Measurements from ENCODE around the gene DNM2.
"Not testable (repeated sequence)": the region's sequence is repeated elsewhere in the genome, so short reads cannot be mapped to it uniquely, and the experiment has no call there.

The DNM2 gene

GRCh38 chr19:10870501-10870954 lies 152.6 kb downstream of the DNM2 start:
- DNase-seq = no peak

GRCh38 chr19:10870955-10871603 lies 153.2 kb downstream of the DNM2 start, which contains the start of gene CARM1:
CARM1 (plus strand) TSS chr19:10871553; CDS start chr19:10871703, 150 bp downstream.
- peak; percentile 99 to 100 for DNase-seq

- peak in 1 of 2 experiments; percentile 46 for DNase-seq
Observed at GRCh38 chr19:10871711-10872545, 154.0 kb downstream of the DNM2 start.

- DNase-seq = no peak
Observed at GRCh38 chr19:10872546-10873107, 154.7 kb downstream of the DNM2 start.

GRCh38 chr19:10874024-10874423 lies 156.1 kb downstream of the DNM2 start:
- no peak for DNase-seq

- DNase-seq = no peak
Observed at GRCh38 chr19:10876459-10877240, 158.8 kb downstream of the DNM2 start.

GRCh38 chr19:10877608-10878007 lies 159.7 kb downstream of the DNM2 start:
- DNase-seq = not testable (repeated sequence)

- no peak for DNase-seq
Observed at GRCh38 chr19:10878253-10878652, 160.4 kb downstream of the DNM2 start.
